Hematopoietic multipotent progenitor cell treated with erythropoietin and hydrocortisone succinate and interleukin-3 and kit ligand, for 15 days (in vitro differentiated cells): ENCODE results near the gene ARHGAP23.
"Not testable (repeated sequence)": the region's sequence is repeated elsewhere in the genome, so short reads cannot be mapped to it uniquely, and the experiment has no call there.

Source experiments
- DNase-seq: peaks from one replicate; pipeline ENCODE4 v3.0.0-alpha.2; 2015; ENCODE audit warnings: low spot score

Gene ARHGAP23

DNA sequence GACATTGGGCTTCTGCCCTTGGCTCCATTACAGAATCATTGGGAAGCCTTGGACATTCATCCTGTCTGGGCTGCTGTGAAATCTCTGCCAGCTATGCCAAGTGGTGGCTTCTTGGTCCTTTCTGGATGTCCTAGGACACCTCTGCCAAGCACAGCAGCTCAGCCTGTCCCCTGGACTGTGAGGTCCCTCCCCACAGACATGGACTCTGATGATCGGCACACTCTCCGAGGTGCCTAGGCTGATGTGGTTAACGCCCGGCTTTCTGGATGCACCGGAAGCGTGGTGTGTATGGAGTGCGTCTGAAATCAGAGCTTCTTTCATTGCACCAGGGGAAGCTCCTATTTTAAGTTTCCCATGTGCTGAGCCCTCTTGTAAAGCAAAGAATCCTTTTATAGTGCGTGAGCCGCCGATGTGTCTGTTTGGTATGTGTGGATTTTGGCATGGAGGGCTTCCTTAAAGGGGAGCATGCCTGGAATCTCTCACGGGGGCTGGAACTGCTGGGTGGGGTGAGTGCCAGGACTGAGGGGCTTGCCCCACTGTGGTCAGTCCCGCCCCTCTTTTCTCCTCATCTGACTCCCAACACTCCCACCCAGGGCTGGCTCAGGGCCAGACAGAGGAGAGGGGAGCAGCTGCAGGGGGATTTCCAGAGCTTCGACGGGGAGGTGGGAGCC lies 7.0 kb upstream of the ARHGAP23 start:
- DNase-seq: no peak

DNA sequence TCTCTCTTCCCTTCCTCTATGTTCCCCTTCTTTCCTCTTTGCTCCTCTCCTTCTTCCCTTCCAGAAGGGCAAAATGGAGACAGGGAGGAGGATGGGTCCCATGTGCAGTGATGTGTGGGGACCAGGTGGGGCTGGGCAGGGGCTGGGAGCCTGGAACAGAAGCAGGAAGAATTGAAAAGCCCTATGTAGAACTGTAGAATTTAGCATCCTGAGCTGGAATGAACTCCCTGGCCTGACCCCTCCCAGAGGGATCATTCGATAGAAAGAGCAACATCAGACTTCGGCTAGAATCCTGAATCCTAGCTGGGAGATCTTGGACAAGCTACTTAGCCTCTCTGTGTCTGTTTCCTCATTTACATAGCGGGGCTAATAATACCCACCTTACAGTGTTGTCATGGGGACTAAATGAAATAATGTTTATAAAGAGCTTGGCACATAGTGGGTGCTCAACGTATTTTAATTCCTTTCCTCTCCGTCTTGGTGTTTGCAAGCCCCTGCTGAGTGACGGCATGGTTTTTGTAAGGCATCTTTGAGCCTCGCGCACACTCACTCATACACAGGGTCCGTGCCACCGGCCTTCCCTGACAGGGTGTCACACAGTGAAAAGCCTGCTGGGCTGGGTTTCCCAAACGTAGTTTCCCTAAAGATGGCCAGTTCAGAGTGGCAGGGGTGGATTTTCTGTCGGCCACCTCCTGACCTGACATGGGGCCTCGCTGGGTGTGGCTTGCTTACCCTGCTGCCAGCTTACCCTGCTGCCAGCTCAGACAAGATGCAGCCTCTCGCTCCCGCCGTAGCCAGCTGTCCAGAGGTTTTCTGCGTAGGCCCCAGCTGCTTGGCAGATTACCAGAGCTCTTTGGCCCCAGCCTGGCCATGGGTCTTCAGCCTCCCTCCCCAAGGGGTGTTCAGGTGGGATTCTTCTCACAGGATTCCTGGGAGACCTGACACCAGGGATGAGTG lies 6.1 kb upstream of the ARHGAP23 start:
- DNase-seq: no peak

DNA sequence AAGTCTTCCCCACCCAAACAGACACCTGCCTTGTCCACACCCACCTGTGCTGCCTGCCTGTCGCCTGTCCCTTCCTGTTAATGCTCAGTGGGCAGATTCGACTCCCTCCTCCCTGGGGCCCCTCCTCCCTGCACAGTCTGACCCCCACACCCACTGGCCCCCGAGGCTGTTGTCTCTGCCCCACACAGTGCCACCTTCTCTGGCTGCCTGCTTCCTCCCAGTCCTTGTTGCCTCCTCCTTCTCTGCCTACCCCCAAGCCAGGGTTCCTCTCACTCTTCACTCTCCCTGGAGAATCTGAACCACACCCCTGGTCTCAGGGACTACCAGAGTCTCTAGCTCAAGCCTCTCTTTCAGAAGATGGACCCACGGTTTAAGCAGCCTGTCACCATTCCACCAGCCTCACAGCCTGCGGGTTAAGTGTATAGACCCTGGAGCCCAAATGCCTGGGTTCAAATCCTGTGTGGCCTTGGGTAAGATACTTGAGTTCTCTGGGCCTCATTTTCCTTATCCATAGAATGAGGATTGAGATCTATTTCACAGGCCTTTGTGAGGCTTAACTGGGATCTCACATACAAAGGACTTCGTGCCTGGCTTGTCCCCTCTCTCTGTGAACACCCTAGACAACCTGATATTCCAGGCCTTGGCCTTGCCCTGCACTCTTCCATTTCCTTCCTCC lies 3.8 kb upstream of the ARHGAP23 start:
- no peak for DNase-seq

DNA sequence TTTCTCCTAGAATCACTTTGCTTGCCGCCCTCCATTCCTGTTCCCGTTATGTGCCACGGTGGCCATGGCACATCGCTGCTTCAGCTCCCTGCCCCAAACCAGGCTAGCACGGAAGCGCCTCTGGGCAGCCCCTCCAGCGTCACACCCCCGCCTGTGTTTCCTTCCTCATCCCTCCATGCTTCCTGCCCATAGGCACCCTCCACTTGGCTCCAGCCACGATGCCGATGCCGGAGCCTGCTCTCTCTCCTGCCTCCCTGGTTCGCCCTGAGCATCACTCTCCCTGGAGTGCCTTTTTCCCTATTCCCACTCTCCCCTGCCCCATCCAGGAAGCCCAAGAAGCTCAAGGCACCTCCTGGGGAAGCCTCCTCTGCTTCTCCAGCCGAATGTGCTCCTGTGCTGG lies 3.2 kb upstream of the ARHGAP23 start:
- no peak for DNase-seq

DNA sequence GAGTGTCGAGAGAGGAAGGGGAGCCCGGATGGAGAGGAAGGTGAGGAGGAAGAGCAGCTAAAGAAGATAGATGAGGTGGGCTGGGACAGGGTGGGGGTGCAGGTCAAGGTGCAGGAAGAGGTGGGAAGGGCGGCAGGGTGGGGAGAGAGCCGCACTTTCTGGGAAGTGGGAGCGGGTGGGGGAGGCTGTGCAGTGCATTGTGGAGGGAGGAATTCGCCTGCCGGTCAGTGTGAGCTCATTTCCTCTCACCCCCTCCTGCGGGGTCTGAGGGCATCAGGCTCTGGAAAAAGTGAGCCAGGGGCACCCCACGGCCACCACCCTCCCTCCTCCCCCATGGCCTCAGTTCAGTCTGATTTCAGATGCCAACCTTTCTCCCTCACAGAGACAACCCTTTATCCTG lies 2.5 kb upstream of the ARHGAP23 start:
- DNase-seq: no peak

DNA sequence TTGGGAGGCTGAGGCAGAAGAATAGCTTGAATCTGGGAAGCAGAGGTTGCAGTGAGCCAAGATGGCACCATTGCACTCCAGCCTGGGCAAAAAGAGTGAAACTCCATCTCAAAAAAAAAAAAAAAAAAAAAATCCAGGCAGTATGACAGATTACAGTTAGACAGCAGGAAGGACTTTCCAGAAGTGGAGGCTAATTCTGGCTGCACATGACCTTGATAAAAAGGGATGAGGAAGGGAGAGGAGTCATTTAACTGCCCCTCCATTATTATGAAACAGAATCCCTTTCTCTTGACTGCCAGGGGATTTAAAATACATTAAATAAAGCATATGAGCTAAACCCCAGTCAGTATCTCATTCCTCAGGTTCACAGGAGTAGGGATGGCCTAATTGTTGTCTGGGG lies 1.8 kb upstream of the ARHGAP23 start:
- no peak for DNase-seq

DNA sequence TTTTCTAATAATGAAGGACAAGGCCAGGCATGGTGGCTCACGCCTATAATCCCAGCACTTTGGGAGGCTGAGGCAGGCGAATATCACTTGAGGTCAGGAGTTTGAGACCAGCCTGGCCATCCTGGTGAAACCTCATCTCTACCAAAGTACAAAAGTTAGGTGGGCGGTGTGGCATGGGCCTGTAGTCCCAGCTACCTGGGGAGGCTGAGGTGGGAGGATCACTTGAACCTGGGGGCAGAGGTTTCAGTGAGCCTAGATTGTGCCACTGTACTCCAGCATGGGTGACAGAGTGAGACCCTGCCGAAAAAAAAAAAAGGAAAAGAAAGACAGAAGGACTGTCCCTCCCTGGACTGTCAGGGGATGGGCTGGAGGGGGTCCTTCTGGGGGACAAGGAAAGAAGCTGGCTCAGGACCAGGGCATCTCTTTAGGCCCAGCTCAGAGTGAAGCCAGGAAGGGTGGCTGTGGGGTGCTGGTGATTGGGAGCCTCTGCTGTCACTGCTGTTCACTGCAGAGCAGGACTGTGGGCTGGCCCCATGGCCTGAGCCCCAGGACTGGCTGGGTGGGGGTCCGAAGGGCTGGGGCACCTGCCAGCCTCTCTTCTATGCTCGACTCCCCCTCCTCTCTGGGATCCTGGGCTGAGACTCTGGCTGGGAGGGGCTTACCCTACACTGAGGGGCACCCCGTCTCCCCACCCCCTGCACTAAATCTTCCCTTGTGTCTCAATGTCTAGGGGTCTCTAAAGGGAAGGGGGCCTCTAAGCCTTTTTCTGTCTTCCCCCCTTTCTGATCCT lies 909 bp upstream of the ARHGAP23 start:
- DNase-seq: no peak

DNA sequence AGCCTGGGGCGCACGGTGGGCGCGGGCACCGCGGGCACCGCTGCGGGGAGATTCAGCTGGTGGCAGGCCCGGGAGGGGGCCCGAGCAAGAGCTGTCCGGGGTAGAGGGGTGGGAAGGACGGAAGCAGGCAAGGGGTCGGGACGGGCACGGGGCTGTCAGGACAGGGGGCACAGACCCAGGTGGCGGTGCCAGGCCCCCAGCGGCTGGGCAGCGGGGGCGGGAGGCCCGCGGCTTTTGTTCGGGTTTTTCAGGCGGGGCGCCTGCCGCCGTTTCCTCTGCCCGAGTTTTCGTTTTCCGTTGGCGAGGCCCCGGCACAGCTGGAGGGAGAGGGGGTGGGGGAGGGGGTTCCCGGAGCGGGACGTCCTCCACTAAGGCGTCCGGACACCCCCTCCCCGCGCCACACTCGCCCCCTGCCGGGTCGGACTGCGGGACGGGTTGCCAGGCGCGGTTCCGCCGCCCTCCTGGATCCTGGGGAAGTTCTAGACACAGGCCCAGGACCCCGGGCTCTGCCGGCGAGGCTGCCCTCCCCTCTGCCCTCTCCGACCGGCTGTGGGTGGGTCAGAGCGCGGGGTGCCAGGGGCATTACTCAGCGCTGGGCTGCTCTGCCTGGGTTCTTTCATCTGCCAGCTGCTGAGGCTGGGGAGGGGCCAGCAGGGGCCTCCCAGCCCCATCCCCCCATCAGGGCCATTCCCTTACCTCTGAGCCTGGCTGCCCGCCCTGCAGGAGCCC lies 543 bp downstream of the ARHGAP23 start:
- DNase-seq: no peak

DNA sequence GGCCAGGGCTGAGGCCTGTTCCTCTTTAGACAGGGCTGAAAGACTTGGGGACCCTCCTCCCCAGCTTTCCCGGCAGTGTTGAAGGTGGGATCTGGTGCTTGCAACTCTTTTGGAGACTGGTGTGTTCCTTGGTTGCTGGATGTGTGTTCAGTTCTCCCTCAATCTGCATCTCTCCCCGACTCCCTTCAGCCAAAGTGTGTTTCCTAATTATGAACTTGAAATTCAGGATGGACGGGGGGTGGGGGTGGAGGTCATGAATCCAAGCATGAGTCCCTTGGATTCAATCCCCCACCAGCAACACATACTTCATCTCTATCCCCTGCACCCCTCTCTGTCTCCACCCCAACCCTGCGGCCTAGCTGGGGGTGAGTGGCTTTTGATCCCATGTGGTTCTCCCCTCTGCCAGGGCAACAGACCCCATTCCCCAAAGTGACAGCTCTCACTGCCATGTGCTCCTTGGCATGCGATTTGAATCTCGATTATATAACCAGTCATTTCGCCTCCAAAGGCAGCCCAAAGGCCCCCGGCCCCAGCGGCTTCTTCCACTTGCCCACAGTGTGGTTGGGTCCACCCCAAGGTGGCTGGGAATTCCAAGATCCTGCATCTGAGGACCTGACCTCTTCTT lies 1.3 kb downstream of the ARHGAP23 start:
- DNase-seq: no peak

DNA sequence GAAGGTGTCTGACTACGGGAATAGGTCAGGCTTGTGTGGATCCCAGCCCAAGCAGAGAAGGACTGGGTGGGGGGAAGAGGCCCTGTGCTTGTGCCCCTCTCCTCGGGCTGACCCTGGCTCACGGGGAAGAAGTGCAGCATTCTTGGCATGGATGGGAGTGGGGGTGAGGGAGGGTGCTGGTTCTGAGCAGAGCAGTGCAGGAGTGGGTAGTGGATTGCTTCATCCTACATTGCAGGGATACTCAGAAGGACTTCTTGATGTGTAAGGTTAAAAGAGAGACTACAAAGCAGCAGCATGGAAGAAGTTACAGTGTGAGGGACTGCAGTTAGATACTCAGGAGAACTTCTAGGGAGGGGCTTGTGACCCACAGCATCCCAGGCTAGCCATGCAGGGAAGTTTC lies 2.1 kb downstream of the ARHGAP23 start:
- no peak for DNase-seq

DNA sequence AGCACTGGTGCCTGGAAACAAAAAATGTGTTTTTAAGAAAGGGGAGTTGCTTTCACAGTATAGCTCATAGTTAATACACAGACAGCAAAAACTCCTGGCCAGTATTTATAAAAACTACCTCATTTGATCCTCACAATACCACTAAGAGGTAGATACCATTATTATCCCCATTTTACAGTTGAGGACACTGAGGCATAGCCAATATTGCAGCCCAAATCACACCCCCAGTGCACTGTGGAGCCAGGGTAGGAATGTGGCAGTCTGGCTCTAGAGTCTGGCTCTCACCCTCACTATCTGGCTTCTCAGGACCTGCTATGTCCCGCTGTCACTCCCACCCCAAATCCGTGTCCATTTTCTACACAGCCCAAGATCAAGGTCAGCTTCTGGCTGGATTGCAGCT lies 2.6 kb downstream of the ARHGAP23 start:
- no peak for DNase-seq

DNA sequence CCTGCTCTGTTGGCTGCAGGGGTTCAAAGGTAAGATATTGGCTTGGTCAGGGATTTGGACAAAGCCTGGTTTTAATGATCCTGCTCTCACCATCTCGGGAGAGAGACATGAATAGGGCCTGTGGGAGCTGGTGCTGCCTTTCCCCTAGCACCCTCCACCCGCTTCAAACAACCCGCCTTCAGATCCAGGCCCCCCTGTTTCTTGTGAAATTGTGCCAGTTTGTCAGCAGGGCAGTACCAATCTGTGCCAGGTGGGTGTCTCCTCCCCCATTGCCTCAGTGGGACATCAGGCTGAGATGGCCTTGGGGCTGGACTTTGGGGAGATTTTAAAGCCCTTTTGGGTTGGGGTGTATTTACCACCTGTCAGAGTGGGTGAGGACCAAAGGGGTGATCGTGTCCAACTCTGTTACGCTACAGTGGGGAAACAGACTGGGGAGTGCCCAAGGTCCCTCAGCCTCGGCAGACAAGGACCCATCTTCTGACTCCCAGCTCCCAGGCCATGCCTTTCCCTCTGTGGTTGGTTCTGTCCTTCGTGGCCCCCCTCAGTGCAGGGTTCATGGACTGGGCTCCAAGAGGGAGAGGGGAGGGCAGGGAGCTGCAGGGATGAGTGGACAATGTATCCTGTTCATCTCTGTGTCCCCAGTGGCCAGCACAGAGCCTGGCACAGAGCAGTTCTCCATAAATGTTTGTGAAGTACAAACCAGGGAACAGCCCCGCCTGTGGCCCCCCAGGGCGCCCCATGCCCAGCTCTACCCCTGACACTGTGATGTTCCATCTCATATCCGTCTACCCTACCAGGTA lies 3.3 kb downstream of the ARHGAP23 start:
- no peak for DNase-seq

DNA sequence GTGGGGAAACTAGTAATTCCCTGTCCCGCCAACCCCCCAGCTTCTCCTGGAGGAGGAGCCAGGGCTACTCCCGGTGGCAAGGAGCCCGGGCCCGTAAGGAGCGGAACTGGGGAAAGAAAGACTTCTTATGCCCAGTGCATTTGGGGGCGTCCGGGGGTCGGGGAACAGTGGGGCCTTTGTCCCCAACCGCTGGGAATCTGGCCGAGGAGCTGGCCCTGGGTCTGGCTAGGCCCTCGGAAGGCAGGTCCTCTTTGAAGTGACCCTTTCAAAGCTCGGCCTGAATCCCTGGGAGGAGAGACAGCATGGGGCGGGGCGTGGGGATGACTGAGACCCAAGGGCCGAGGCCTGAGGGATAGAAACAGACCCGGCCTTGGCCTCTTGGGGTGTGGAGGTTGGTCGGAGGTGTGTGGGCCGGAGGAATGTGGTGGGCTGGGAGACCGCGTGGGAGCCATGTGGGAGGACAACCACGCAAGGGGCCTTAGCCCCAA lies 6.0 kb downstream of the ARHGAP23 start:
- no peak for DNase-seq

DNA sequence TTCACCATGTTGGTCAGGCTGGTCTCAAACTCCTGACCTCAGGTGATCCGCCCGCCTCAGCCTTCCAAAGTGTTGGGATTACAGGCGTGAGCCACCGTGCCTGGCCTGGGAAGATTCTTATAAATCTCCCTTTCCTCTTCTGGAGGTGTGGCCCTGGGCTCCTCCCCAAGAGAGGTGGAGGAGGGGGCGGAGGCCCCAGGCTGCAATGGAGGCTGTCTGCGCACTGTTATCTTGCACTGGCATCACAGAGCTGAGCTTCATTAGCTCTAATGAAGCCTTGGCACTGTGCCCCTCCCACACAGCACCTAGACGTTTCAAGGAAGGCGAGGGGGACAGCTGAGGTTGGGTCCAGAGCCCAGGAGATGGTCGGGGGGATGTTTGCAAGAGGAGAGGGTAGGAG lies 7.5 kb downstream of the ARHGAP23 start:
- no peak for DNase-seq

DNA sequence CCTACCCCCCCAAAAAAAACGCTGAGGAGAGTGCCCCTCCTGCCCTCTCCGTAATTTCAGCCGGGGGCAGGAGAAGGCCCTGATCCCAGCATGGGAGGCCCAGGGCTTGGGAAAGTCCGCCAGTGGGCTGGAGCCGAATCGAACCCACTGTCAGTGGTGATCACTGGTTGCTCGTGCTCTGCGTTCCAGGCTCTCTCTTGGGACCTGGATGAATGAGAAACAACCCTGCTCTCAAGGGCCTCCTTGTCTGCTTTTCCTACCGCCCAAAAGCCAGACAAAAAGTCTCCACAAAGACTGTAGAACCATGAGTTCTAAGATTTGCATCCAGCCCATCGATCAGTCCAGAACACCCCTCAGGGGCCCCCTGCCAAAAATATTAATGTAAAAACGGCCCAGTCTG lies 8.1 kb downstream of the ARHGAP23 start:
- DNase-seq: no peak

DNA sequence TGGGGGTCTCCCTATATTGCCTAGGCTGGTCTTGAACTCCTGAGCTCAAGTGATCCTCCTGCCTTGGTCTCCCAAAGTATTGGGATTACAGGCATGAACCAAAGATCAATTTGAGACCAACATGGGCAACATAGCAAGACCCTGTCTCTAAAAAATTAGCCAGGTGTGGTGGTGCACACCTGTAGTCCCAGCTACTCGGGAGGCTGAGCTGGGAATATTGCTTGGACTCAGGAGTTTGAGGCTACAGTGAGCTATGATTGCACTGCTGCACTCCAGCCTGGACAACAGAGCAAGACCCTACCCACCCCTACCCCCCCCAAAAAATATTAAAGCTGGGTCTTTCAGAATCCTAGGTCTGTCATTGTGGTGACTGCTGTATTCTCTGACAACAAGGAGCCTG lies 9.0 kb downstream of the ARHGAP23 start:
- not testable (repeated sequence) for DNase-seq

DNA sequence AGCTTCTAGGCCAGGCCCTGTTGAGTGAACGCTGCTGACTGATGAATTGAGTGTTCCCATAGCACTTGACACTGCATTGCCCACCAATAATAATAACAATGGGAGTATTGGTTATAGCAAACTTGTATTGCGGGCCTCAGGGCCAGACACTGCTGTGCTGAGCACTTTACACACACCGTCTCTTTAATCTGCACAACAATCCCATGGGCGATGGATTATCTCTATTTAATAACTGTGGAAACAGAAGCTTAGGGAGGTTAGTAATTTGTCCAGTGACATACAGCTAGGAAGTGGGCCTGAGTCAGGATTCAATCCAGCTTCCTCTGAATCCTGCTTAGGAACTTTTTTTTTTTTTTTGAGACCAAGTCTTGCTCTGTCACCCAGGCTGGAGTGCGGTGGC lies 11.2 kb downstream of the ARHGAP23 start:
- no peak for DNase-seq

DNA sequence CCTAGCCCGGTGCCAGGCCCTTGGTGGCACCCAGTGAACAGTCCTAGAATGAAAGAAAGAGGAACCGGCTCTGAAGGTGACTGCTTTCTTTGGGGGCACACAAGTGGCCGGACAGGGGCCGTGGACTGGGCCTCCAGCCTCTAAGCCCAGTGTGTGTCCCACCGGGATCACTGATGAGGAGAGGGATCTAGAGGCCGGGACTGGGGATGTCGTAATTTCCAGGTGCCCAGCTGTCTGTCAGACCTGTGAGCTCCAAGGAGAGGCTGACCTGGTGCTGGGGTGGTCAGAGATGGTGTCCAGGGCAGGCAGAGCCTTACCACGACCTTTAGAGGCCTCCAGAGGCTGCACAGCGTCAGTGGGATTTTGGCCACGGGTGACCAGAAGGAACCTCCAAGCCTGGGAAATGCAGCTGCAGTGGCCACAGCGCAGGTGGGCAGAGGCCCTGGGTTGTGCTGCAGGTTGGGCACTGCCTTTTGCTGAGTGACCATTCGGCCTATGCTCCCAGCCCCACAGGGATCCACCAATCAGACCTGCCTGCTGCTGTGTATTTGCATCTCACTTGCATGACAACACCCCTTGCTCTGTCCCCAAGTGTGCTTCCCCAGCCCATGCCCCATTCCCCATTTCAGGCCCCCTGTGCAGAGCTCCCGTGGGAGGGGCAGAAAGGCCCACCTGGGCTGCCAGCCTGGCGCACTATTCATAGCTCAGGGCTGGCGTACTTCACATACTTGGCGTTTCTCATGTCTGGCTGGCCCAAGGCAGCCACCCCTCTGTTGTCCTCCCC lies 12.5 kb downstream of the ARHGAP23 start:
- no peak for DNase-seq

DNA sequence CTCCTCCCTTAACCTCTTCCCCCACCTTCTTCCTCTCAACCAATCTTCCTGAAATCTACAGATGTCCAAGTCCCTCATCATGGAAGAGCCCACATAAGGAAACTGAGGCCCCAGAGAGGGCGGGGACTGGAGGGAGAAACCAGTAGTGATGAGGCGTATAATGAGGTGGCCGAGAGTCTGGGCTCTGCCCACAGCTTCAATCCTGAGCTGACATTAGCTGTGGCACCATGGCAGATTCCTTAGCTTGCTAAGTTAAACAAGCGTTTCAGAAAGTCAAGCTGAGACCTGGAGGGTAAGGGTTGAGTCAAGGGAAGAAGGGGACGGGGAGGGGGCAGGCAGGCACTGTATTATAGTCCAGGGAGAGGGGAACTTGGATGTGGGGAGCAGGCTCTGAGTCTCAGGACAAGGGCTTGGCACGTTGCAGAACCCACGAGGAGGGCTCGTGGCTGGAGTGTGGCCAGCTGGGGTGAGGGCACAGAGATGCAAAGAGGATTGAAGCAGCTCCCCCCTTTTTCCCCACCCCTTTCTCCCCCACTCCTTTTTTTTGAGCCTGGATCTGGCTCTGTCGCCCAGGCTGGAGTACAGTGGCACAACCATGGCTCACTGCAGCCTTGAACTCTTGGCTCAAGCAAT lies 13.3 kb downstream of the ARHGAP23 start:
- no peak for DNase-seq
